GM13976 (cell line): ENCODE data around the gene CELF2.
"Not testable (repeated sequence)": the region's sequence is repeated elsewhere in the genome, so short reads cannot be mapped to it uniquely, and the experiment has no call there.

Experiments
- DNase-seq: peaks from one replicate; pipeline ENCODE4 v3.0.0; 2012; ENCODE audit warnings: low spot score
- in situ Hi-C: fragments of 300-500 bp; cut with MboI; formaldehyde crosslinking; loops from one replicate; pipeline ENCODE4 v1.12.0; 2022; ENCODE audit warnings: low sequenced_read_pairs, mixed read lengths, inconsistent platforms; ENCODE audit not compliant: unreplicated experiment
- TF ChIP-seq, protein P1 (sequence below): IDR thresholded peaks from 2 replicates; pipeline ENCODE4 v1.5.1; 2012; ENCODE audit warnings: borderline replicate concordance, mild to moderate bottlenecking; ENCODE audit not compliant: insufficient read depth; ENCODE audit errors: extremely low read depth, missing control alignments, control extremely low read depth

Gene CELF2

DNA sequence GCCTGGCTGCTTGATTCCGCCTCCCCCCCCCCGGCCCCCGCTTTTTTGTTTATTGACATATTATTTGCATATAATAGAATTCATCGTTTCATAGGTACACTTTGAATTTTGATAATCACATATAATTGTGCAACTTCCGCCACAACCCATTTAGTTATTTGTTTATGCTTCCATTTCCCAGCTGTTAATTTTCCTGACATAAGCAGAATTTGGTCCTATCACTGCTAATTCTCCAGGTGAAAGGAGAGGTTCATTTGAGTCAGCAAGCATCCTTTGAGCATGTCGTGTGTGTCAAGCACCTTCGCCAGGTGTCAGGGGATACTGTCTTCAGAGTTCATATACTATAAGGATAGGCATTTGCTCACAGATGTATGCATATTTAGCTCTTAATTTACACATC lies 102.2 kb downstream of the CELF2 start:
- in situ Hi-C loops, result no loop called here
- TF ChIP-seq, protein P1, sequence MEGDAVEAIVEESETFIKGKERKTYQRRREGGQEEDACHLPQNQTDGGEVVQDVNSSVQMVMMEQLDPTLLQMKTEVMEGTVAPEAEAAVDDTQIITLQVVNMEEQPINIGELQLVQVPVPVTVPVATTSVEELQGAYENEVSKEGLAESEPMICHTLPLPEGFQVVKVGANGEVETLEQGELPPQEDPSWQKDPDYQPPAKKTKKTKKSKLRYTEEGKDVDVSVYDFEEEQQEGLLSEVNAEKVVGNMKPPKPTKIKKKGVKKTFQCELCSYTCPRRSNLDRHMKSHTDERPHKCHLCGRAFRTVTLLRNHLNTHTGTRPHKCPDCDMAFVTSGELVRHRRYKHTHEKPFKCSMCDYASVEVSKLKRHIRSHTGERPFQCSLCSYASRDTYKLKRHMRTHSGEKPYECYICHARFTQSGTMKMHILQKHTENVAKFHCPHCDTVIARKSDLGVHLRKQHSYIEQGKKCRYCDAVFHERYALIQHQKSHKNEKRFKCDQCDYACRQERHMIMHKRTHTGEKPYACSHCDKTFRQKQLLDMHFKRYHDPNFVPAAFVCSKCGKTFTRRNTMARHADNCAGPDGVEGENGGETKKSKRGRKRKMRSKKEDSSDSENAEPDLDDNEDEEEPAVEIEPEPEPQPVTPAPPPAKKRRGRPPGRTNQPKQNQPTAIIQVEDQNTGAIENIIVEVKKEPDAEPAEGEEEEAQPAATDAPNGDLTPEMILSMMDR, result no peak
- no peak for DNase-seq

DNA sequence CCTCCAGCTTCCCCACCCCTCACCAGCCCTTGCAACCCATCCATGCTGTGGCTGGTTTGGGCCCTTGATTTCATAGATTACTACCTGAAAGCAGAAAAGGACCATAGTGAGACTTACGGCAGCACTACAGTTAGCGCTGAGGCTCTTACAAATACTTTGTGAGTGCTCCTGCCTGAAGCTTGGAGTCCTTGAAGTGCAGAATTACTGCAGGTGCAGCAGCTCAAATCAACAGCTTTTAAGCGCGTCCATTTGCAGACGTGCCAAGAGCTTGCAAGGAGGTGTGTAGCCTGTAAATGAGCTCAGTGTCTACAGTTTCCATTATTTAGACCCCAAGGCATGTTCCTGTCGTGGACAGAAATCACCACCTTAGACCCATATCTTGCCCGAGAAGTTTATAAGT lies 103.0 kb downstream of the CELF2 start:
- TF ChIP-seq, protein P1, result no peak
- no peak for DNase-seq
- in situ Hi-C loops, result no loop called here

DNA sequence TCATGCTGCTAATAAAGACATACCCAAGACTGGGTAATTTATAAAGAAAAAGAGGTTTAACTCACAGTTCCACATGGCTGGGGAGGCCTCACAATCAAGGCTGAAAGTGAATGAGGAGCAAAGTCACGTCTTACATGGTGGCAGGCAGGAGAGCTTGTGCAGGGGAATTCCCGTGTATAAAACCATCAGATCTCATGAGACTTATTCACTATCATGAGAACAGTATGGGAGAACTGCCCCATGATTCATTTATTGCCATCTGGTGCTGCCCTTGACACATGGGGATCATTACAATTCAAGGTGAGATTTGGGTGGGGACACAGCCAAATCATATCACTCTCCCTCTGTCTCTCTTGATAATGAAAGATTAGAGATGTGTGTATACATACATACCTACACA lies 106.2 kb downstream of the CELF2 start:
- DNase-seq, in situ Hi-C loops: not testable (repeated sequence)

DNA sequence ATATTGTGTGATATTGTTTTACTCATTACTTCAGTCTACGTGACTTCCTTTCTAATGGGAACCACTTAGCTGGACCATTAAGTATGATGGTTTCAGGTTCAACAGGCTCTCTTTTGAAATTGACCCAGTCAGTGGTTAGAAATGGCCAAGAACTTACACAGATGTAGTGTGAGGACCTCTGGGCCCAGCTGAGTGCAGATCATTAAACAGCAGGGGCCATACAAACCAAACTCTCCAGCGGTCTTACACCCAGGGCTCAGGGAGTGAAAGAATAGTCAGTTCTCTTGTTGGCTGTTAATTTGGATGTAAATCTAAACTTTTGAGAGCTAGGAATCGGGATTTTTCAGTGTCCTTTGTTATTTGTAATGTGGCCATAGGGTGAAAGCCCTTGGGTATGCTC lies 107.3 kb downstream of the CELF2 start:
- no peak for DNase-seq
- in situ Hi-C loops, result no loop called here
- TF ChIP-seq, protein P1, result no peak

DNA sequence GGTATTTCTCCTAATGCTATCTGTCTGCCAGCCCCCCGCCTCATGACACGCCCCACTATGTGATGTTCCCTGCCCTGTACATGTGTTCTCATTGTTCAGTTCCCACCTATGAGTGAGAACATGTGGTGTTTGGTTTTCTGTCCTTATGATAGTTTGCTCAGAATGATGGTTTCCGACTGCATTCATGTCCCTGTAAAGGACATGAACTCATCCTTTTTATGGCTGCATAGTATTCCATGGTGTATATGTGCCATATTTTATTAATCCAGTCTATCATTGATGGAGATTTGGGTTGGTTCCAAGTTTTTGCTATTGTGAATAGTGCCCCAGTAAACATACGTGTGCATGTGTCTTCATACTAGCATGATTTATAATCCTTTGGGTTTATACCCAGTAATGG lies 109.3 kb downstream of the CELF2 start:
- DNase-seq, in situ Hi-C loops: not testable (repeated sequence)

DNA sequence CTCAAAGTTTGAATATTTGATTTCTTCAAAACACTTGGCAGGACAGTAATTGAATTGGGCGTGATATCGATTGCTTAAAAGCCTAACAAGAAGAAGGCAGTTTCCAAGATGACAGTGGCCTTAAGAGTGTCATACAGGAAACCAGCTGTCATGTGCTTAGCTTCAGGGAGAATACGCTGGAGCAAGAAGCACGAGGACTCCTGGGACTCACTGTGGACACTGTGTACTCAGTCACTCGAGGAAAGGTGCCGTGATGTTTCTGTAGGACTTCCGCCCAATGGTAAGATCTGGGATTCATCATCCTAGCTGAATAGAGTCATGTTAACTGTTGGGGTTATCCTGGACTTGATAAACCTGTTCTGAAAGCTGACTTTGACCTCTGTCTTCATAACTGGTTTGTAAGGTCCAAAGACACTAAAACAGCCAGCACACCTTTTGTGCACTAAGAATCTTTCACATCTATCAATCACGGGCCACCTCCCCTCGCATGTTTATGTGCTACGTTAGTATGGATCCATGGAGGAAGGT lies 113.5 kb downstream of the CELF2 start:
- in situ Hi-C loops, result no loop called here
- no peak for DNase-seq
- TF ChIP-seq, protein P1, result no peak

DNA sequence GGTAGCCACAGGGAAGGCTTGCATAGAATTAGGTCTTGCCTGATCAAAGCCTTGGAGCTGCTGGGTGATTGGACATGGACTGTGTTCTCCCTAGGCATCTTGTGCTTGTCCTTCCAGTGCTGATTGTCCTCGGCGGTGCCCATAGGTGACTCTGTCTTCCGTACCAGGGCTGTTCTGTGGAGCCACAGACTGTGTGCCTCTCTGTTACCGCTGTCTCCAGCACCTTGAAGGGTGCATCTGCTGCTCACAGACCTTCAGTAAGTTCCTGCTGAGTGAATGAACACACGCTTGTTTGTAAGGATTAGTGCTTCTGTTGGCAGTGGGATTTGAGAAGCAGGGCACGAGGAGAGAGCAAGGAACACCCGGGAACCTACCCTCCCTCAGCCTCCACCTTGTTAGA lies 116.7 kb downstream of the CELF2 start:
- TF ChIP-seq, protein P1, result no peak
- in situ Hi-C loops, result no loop called here
- DNase-seq, result no peak

DNA sequence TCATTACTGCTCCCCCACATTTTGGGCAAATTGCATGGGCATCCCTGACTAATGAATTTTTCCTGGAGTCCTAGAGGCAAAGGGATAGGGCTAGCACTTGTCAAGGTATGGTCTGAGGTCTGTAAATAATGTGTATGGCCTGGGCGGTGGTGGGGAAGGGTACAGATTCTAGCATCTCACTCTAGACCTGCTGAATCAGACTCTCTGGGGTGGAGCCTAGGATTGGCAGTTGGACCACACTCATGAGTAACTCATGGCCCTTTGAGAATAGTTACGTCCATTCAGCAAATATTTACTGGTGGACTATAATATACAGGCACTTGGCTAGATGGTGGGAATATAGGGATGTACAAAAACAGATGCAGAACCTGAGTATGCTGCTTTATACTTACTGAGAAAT lies 118.0 kb downstream of the CELF2 start:
- TF ChIP-seq, protein P1, result no peak
- DNase-seq, result no peak
- in situ Hi-C loops, result no loop called here
